Measurements from ENCODE around the gene CDY1B. TPM values are rescaled to one million over a fixed set of nuclear protein-coding genes. Genes with fewer than 3 reads are reported as not detected.
"Not testable (repeated sequence)": the region's sequence is repeated elsewhere in the genome, so short reads cannot be mapped to it uniquely, and the experiment has no call there.

The CDY1B gene, protein sequence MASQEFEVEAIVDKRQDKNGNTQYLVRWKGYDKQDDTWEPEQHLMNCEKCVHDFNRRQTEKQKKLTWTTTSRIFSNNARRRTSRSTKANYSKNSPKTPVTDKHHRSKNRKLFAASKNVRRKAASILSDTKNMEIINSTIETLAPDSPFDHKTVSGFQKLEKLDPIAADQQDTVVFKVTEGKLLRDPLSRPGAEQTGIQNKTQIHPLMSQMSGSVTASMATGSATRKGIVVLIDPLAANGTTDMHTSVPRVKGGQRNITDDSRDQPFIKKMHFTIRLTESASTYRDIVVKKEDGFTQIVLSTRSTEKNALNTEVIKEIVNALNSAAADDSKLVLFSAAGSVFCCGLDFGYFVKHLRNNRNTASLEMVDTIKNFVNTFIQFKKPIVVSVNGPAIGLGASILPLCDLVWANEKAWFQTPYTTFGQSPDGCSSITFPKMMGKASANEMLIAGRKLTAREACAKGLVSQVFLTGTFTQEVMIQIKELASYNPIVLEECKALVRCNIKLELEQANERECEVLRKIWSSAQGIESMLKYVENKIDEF
- total RNA-seq (not detected), polyA plus RNA-seq (not detected)
- long read RNA-seq, donor 1, result 0 reads
- long read RNA-seq, donor 2, result 0 reads
- long read RNA-seq, donor 3, result 0 reads
- long read RNA-seq, donor 4, result 0 reads
- long read RNA-seq, donor 5, result 0 reads
- long read RNA-seq, donor 6, result 0 reads
- long read RNA-seq, donor 7, result 0 reads
- long read RNA-seq, donor 8, result 0 reads
- long read RNA-seq, donor 9, result 0 reads
- long read RNA-seq, donor 10, result 0 reads

GRCh38 chrY:24047919-24048318 lies at the start of gene CDY1B:
Gene CDY1B, minus strand, starts transcription at chrY:24048019. Its CDS starts 331 bp downstream, at chrY:24047688.
- WGBS, 4 donors, result no CpG with 5 or more reads among the region's 2 CpGs
- H3K36me3 ChIP-seq (replicated peaks in 1 of 2); H3K4me1 ChIP-seq (replicated peaks in 1 of 2); H3K9me3 ChIP-seq (replicated peaks in 1 of 3); H3K4me3 ChIP-seq; DNase-seq; H3K27me3 ChIP-seq; H3K27ac ChIP-seq; intact Hi-C loops (cut with DNase I): not testable (repeated sequence)

GRCh38 chrY:24049525-24049924 lies 1.7 kb upstream of the CDY1B start:
- DNase-seq; H3K27ac ChIP-seq; H3K4me3 ChIP-seq; H3K4me1 ChIP-seq (replicated peaks in 1 of 2); H3K27me3 ChIP-seq; intact Hi-C loops (cut with DNase I); H3K9me3 ChIP-seq (replicated peaks in 1 of 3); H3K36me3 ChIP-seq (replicated peaks in 1 of 2): not testable (repeated sequence)

GRCh38 chrY:24043209-24043608 lies 4.6 kb downstream of the CDY1B start:
- H3K27ac ChIP-seq; H3K4me3 ChIP-seq; intact Hi-C loops (cut with DNase I); H3K36me3 ChIP-seq (replicated peaks in 1 of 2); H3K4me1 ChIP-seq (replicated peaks in 1 of 2); H3K27me3 ChIP-seq; H3K9me3 ChIP-seq (replicated peaks in 1 of 3); DNase-seq: not testable (repeated sequence)
- no CpG with 5 or more reads among the region's 3 CpGs for WGBS, 4 donors

DNA sequence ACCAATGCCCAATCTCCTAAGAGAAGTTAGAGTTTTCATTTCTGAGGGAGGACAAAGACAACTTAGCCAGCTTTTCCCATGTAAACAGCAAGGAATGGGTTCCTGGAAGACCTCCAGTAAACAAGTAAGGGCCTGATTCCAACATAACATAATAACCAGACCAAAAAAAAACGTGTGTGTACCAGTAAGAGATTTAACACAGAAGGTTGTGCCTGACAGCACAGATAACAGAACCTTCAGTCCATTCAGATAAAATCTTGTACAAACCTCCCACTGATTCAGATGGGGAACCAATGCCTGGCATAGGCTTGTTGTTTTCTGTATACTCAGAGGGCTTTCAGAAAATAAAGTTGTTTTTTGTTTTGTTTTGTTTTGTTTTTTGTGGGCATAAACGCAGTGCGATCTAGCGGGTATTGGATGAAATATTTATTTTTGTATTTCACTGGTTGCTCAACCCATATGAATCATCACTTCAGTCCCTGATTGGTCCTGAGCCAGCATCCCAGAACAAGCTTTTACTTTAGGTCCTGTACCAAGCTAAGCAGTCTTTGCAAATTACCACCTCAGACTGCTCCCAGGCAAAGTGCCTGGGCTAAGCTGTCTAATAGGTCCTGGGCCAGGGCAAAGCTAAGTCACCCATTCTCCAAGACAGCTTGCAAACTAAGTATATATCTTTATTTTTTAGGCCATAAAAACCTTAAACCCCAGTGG lies 8.7 kb downstream of the CDY1B start:
- H3K36me3 ChIP-seq (replicated peaks in 1 of 2); H3K27ac ChIP-seq; H3K4me3 ChIP-seq; DNase-seq; intact Hi-C loops (cut with DNase I); H3K4me1 ChIP-seq (replicated peaks in 1 of 2); H3K27me3 ChIP-seq; H3K9me3 ChIP-seq (replicated peaks in 1 of 3): not testable (repeated sequence)
- WGBS, 4 donors, result no CpG with 5 or more reads among the region's 4 CpGs

DNA sequence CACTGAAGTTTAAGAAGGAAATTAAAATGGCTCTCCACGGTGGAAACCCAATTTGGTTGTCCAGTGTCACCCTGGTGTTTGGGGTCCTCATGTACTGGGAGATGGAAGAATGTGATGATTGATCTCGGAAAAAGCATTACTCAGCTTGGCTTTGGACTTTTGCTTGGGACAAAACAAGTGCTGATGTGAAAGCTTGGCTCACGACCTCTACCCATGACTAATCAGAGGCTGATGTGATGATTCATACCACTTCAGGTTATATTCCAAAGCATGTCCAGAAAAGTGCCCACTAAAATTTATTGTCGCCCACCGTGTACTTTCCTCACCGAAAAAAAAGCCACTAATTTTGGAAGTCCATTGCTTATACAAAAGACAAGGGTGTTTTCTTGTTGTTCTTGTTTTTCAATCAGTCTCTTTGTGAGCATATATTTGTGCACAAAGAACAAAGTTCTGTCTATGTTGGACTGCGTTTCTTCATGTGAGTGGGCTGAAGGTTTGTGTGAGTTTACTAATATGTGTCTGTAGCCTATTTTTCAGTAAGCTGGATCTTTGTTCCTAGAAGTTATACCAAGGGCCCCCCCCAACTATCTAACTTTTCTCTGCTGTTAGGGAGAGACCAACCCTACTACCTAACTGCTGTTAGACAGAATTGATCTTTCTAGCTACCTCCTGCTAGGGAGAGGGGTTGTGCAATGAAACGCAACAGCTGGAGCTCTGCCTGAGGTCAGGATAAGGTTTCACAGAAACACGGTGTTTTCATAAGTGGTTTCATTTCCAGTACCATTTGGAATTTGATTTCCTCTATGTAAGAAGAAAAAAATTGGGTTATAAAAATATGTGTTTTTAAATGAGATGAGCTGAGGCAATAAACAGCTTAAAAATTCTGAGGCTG lies 21.4 kb downstream of the CDY1B start:
- H3K27me3 ChIP-seq; DNase-seq; H3K9me3 ChIP-seq (replicated peaks in 1 of 3); H3K36me3 ChIP-seq (replicated peaks in 1 of 2); intact Hi-C loops (cut with DNase I); H3K4me3 ChIP-seq; H3K27ac ChIP-seq; H3K4me1 ChIP-seq (replicated peaks in 1 of 2): not testable (repeated sequence)
- no CpG with 5 or more reads among the region's 9 CpGs for WGBS, 4 donors

Measured in adrenal gland (tissue), 19 donors.